ENCODE data around the gene CACNB4.
"Not testable (repeated sequence)": the region's sequence is repeated elsewhere in the genome, so short reads cannot be mapped to it uniquely, and the experiment has no call there.

The CACNB4 gene

GRCh38 chr2:151817929-151818328, 280.9 kb downstream of the CACNB4 start:
- no peak for DNase-seq (ENCODE audit: low spot score)

- DNase-seq (ENCODE audit: low spot score) = no peak
Observed at GRCh38 chr2:151816843-151817242, 282.0 kb downstream of the CACNB4 start.

GRCh38 chr2:151815821-151816489, 282.9 kb downstream of the CACNB4 start:
- no peak for DNase-seq (ENCODE audit: low spot score)

- DNase-seq (ENCODE audit: low spot score) = no peak
Observed at GRCh38 chr2:151810489-151810888, 288.4 kb downstream of the CACNB4 start.

GRCh38 chr2:151809073-151809383, 289.8 kb downstream of the CACNB4 start:
- DNase-seq (ENCODE audit: low spot score) = no peak

- peak; percentile 17 for DNase-seq (ENCODE audit: low spot score)
Observed at GRCh38 chr2:151808258-151809072, 290.4 kb downstream of the CACNB4 start.

- no peak for DNase-seq (ENCODE audit: low spot score)
Observed at GRCh38 chr2:151805961-151806360, 292.9 kb downstream of the CACNB4 start.

GRCh38 chr2:151805343-151805742, 293.5 kb downstream of the CACNB4 start:
- no peak for DNase-seq (ENCODE audit: low spot score)

- DNase-seq (ENCODE audit: low spot score) = no peak
Observed at GRCh38 chr2:151803811-151804210, 295.0 kb downstream of the CACNB4 start.

- DNase-seq (ENCODE audit: low spot score) = no peak
Observed at GRCh38 chr2:151802315-151802714, 296.5 kb downstream of the CACNB4 start.

- DNase-seq (ENCODE audit: low spot score) = no peak
Observed at GRCh38 chr2:151799886-151800292, 299.0 kb downstream of the CACNB4 start.

GRCh38 chr2:151796774-151797173, 302.1 kb downstream of the CACNB4 start:
- DNase-seq (ENCODE audit: low spot score) = no peak

- no peak for DNase-seq (ENCODE audit: low spot score)
Observed at GRCh38 chr2:151795646-151796240, 303.1 kb downstream of the CACNB4 start.

- DNase-seq (ENCODE audit: low spot score) = not testable (repeated sequence)
Observed at GRCh38 chr2:151794422-151794821, 304.4 kb downstream of the CACNB4 start.

GRCh38 chr2:151793123-151793522, 305.7 kb downstream of the CACNB4 start:
- no peak for DNase-seq (ENCODE audit: low spot score)

- no peak for DNase-seq (ENCODE audit: low spot score)
Observed at GRCh38 chr2:151792589-151792988, 306.3 kb downstream of the CACNB4 start.

- no peak for DNase-seq (ENCODE audit: low spot score)
Observed at GRCh38 chr2:151791545-151791944, 307.3 kb downstream of the CACNB4 start.

- DNase-seq (ENCODE audit: low spot score) = no peak
Observed at GRCh38 chr2:151790689-151791088, 308.2 kb downstream of the CACNB4 start.

- no peak for DNase-seq (ENCODE audit: low spot score)
Observed at GRCh38 chr2:151789055-151789834, 309.6 kb downstream of the CACNB4 start.

GRCh38 chr2:151786483-151786882, 312.4 kb downstream of the CACNB4 start:
- DNase-seq (ENCODE audit: low spot score) = no peak

- DNase-seq (ENCODE audit: low spot score) = no peak
Observed at GRCh38 chr2:151786077-151786476, 312.8 kb downstream of the CACNB4 start.

- DNase-seq (ENCODE audit: low spot score) = no peak
Observed at GRCh38 chr2:151783133-151783520, 315.7 kb downstream of the CACNB4 start.

All from Ammon's horn (tissue), 1 donor.